Measurements from ENCODE around the gene SLC9C2.
"Not testable (repeated sequence)": the region's sequence is repeated elsewhere in the genome, so short reads cannot be mapped to it uniquely, and the experiment has no call there.

The SLC9C2 gene

GRCh38 chr1:173638043-173639021 lies 35.5 kb upstream of the SLC9C2 start:
- no peaks in the 10 kb centered on the region for H3K36me3 ChIP-seq
- no peak overlapping the region for H3K4me3 ChIP-seq
- peaks cover 0 to 10% (median 0%) of the 10 kb centered on the region in 3 donors for H3K9me3 ChIP-seq
- intact Hi-C loops (cut with DNase I; ENCODE audit: low total_unique reads) = no loop called here
- no peaks in the 10 kb centered on the region for H3K4me1 ChIP-seq
- no peak for DNase-seq
- no peak for TF ChIP-seq CTCF (IDR thresholded peaks at IDR 0.05)
- H3K27me3 ChIP-seq = no peaks in the 10 kb centered on the region
- H3K27ac ChIP-seq = no peak overlapping the region

GRCh38 chr1:173637236-173638042 lies 34.6 kb upstream of the SLC9C2 start:
- H3K9me3 ChIP-seq; H3K4me1 ChIP-seq; intact Hi-C loops (cut with DNase I; ENCODE audit: low total_unique reads): not testable (repeated sequence)

GRCh38 chr1:173635116-173635515 lies 32.2 kb upstream of the SLC9C2 start, which contains the start of gene TEX50:
Gene TEX50 (plus strand): TSS chr1:173635338. CDS start chr1:173635522, 184 bp downstream.
- Histone ChIP-seq H3K9me3 (peaks cover 0 to 10% (median 0%) of the 10 kb centered on the region in 3 donors), H3K36me3 (no peaks in the 10 kb centered on the region), H3K4me3 (no peak within 1 kb of the TSS), H3K27me3 (no peaks in the 10 kb centered on the region), H3K27ac (no peak within 1 kb of the TSS), H3K4me1 (no peaks in the 10 kb centered on the region)
- intact Hi-C loops (cut with DNase I; ENCODE audit: low total_unique reads) = no loop called here
- no peak for TF ChIP-seq CTCF (IDR thresholded peaks at IDR 0.05)
- no peak for DNase-seq

More at GRCh38 chr1:173637236-173638042, 34.6 kb upstream of the SLC9C2 start:
- H3K4me3 ChIP-seq, H3K27ac ChIP-seq, H3K36me3 ChIP-seq, DNase-seq, H3K27me3 ChIP-seq: not testable (repeated sequence)

GRCh38 chr1:173628888-173629287 lies 26.0 kb upstream of the SLC9C2 start:
- intact Hi-C loops (cut with DNase I; ENCODE audit: low total_unique reads) = no loop called here
- Histone ChIP-seq H3K4me1 (no peaks in the 10 kb centered on the region), H3K27me3 (no peaks in the 10 kb centered on the region), H3K27ac (no peak overlapping the region), H3K4me3 (no peak overlapping the region), H3K9me3 (no peaks in the 10 kb centered on the region), H3K36me3 (no peaks in the 10 kb centered on the region)
- TF ChIP-seq CTCF (IDR thresholded peaks at IDR 0.05) = no peak
- DNase-seq = no peak

- H3K9me3 ChIP-seq = no peaks in the 10 kb centered on the region
- H3K4me3 ChIP-seq = no peak overlapping the region
- H3K4me1 ChIP-seq = no peaks in the 10 kb centered on the region
- no peak overlapping the region for H3K27ac ChIP-seq
- DNase-seq = no peak
- no peak for TF ChIP-seq CTCF (IDR thresholded peaks at IDR 0.05)
- H3K36me3 ChIP-seq = no peaks in the 10 kb centered on the region
- intact Hi-C loops (cut with DNase I; ENCODE audit: low total_unique reads) = no loop called here
- no peaks in the 10 kb centered on the region for H3K27me3 ChIP-seq
Observed at GRCh38 chr1:173627269-173627668, 24.4 kb upstream of the SLC9C2 start.

All from tibial artery (tissue), 4 donors.